Prostate gland (tissue), 2 donors: Measurements from ENCODE around the gene PHLDA2.

Source experiments
- CTCF ChIP-seq, 4 experiments: fragments of 200-600 bp in 2 of 4; fragments of 450-650 bp in 2 of 4; sonication (generic) in 2 of 4; IDR thresholded peaks; 1 replicate in 3 of 4; 2 replicates in 1 of 4; pipeline ENCODE4 v1.5.1; 2016 to 2019; ENCODE audit warnings: antibody characterized with exemption in 4 of 4, mild to moderate bottlenecking in 2 of 4, moderate library complexity in 2 of 4
- POLR2A ChIP-seq: fragments of 450-650 bp; IDR thresholded peaks from one replicate; pipeline ENCODE4 v1.6.1; 2016; ENCODE audit warnings: antibody characterized with exemption, mild to moderate bottlenecking

- TF ChIP-seq CTCF (IDR thresholded peaks at IDR 0.05), result no peak
- TF ChIP-seq POLR2A, result no peak
These were observed 13.7 kb downstream of the PHLDA2 start for GRCh38 chr11:2915473-2915872.
